HG03432 (cell line): ENCODE results near the gene UBTD1.

Source experiments
- ATAC-seq: cut with Tn5 transposase; IDR thresholded peaks from one replicate; pipeline ENCODE4 v1.9.1; 2021; ENCODE audit warnings: mild to moderate bottlenecking, moderate library complexity; ENCODE audit not compliant: unreplicated experiment

UBTD1 gene

DNA sequence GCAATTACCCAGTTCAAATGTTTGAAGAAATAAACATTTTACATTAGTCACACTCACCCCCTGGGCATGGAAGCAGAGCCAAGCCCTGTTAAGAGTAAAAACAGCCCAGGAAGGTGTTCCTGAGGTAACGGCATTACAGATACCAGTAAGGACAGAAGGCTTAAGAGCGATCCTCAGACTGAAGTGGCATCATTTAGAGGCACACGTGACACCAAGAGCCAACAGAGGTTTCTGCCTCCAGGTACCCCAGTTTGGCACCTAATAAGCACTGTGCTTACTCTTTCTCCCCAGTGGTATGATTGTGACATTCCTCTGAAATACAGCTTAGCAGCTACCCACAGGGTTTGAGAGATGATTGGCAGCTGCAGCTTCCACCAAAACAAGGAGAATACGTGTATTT, 17.7 kb upstream of the UBTD1 start:
- ATAC-seq, result no peak

DNA sequence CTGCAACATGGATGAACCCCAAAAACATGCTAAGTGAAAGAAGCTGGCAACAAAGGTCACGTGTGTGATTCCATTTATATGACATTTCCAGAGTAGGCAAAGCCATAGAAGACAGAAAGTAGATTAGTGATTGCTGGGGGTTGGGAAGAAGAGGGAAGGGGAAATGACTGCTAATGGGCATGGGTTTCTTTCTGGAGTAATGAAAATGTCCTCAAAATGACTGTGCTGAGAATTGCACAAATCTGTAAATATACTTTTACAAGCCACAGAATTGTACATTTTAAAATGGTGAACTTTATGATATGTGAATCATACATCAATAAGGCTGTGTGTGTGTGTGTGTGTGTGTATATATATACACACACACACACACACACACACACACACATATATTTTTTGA, 16.3 kb upstream of the UBTD1 start:
- no peak for ATAC-seq

DNA sequence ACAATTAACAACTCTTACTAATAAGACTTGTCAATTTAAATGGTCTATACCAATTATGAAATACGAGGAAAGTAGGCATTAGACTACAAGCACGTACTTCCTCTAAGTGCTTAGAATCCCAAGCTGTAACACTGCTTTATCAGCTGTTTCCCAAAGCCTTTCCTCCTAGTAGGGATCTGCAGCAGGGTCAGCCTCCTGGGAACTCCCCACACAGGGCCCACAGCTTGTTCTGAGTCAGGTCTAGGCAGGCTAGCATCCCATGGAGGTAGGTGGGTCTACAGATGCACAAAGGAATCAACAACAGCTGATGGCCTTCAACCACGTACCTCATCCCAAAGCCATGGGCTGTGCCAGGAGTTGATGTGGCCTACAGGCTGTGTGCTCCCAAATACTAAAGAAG, 15.2 kb upstream of the UBTD1 start:
- ATAC-seq, result no peak

DNA sequence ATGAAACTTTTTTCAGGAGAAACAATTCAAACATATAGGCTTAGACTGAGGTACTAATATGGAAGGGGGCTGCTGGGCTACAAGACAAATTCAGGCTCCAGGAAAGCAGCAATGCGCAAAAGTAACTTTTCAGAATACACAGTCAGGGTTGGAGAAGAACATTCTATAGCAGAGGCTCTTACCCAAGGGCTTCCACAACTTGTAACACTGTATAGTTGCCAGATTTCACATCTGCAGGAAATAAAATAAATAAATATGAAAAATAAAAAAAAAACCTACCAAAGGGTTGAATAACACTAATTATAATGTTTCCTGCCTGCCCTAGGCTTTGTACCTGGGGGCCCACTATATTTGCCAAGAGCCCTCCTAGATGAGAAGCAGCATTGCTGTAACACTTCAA, 14.8 kb upstream of the UBTD1 start:
- no peak for ATAC-seq

DNA sequence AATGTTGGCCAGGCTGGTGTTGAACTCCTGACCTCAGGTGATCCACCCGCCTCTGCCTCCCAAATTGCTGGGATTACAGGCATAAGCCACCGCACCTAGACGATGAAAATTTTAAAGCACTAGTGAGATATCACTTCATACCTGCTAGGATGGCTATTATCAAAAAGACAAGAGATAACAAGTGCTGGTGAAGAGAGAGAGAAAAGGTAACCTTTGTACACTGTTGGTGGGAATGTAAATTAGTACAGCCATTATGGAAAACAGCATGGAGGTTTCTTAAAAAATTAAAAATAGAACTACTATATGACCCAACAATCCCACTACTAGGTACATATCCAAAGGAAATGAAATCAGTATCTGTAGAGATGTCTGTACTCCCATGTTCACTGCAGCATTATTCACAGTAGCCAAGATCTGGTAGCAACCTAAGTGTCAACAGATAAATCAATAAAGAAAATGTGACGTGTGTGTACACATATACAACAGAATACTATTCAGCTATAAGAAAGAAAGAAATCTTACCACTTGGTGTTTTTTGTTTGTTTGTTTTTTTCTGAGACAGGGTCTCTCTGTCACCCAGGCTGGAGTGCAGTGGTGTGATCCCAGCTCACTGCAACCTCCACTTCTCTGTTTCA, 13.0 kb upstream of the UBTD1 start:
- no peak for ATAC-seq

DNA sequence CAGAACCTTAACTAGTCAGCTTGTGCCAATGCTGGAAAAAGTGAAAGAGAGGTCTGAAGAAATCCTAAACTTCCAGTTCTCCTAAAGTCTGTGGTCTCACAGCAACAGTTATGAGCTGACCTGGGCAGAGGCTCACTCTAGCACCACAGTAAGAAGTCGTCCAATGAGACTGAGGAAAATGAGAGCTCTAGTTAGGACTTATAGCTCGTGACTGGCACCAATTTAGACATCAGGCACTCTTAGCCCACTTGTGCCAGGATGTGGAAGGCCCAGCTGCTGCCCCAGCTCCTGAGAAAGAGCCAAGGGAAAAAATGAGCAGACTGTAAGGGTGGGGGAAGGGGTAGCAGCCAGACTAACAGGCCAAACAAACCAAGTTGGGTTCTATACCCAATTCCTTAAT, 8.1 kb upstream of the UBTD1 start:
- no peak for ATAC-seq

DNA sequence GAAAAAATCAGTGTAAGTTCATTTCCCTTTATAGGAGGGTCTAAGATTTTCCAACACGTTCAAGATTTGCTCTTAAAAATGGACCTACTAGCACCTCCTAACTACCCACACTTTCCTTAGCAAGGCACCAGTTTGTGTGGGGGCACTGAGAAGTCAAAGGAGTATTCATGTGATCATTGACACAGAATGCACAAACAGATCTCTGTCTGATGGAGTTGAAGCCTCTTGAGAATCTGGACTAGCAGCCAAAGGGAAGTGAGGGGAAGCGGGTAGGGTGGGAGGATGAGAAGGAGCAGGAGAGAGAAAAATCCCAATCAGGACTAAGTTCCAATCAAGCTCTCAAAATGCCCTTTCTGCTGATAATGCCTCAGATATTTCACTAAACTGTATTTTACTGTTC, 4.6 kb upstream of the UBTD1 start:
- no peak for ATAC-seq

DNA sequence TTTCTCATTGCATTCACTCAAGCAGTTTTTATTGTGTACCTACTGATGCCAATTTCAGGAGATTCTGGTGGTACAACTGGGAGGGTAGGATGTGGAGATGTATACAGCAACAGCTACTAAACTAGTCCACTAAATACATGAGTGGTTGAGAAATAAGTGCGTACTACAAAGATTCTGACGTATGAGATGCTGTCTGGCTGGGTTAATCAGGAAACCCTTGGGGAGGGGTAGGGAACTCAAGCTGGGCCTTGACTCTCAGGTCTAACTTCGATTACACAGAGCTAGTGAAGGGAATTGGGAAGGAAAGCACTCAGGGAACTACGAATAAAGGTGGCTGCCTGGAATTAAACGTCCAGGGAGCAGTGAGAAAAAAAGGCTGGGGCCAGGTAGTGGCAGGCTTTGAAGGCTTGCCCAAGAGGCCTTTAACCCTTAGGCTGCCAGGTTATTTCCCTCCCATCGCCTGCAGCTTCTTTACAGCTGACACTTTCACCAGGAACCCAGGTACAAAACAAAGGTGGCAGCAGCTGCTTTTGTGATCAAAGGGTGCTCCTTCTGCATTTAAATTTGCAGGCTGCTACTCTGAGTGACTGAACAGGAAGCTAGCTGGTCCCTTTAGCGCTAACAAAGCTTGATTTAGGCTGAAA, 3.7 kb upstream of the UBTD1 start:
- ATAC-seq, result no peak

DNA sequence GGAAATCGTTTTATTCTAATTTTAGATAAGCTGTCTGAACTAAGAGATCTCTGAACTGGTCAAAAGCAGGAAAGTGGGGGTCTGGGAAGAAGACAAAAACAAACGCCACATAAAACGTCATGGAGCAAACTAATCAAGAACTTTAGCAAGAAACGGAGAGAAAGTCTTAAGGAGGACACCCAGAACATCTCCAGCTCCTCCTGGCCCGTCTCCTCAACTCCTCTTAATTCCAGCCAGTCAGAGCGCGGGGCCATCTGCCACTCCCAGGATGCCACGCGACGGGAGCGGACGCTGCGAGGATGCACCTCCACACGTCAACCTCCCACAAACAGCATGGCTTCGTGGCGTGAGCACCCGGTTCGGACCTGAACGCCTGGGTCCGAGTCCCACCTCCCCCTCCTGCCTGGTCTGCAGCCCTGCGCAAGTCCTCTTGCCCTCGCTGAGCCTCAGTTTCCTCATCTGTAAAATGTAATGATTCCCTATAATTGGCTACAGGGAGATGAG, 1.1 kb upstream of the UBTD1 start:
- peak; percentile 34 for ATAC-seq

DNA sequence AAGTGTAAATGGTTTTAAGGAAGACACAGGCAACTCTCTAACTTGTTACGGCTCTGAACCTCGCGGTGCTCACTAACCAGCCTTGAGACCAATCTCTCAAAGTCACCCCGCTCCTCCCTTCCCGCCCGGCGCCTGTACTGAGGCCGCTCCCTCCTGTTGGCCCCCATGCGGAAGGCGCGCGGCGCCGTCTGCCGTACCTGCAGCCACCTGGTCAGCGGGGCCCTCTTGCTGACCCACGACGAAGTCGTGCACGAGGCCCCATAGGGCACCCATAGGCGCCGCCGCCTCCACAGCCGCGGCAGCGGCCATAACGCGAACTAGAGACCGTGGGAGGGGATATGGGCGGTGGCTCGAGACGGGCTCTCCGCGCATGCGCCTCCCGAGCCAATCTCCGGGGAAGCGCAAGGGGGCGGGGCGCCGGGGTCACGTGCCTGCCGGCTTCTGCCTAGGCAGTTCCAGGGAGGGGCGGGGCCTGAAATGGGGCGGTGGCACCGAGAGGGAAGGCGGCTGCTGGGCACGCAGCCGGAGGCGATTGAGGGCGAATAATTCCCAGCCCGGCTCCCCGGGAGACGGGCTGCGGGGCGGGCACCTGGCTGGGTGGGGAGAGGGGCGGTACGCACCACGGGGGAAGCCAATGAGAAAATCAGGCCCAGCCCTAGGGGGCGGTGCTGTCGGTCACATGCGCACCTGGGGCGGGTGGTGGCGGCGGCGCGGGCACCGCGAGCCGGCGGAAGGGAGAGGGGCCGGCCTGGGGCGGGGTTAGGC, 466 bp upstream of the UBTD1 start, which contains the start of gene MMS19:
Gene MMS19, minus strand, starts transcription at position 347 of the 765 bp plus-strand sequence. Its CDS starts 38 bp downstream, at position 309.
- ATAC-seq, result peak; percentile 92

DNA sequence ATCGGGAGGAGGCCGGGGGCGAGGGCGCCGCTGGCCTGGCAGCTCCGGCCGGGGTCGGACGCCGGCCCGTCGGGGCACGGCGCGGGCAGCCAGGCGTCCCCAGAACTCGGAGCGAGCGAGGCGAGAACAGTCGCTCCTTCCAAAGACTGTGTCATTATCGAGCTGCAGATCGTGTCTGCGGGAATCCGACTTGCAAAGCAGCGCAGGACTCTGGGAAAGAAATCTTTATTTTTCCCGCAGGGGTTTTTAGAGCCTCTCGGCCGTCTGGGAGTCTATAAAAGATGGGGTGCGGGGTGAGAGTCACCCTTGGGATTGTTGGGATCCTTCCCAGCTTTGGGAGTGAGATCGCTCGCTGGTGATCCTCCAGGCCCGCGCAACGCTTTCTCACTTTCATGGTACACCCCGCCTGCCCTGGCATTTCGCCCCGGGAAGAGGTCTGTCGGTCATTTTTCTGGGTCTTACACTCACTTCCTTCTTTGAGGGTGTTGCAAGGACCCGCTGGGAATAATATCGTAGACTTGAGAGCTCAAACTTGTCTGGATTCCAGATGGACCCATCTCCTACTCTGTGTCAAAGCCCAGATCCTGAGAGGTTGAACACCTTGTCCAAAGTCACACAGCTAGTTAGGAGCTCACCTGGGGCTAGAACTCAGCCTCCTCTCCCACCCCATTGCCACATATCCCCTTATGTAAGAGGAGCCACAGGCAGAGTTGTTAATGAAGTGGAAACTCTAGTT, 1.0 kb downstream of the UBTD1 start:
- ATAC-seq, result no peak

DNA sequence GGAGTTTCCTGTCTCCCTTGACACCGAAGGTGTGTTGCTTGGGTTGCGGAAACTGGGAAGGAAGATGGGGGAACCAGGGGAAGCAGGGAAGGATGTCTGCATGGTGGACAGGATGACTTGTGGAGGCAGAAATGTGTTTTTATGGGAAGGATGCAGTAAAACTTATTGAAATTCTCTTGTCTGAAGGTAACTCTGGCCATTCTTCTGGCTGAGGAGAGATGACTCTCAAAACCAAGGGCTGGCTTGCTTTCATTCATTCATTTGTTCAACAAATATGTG, 1.5 kb downstream of the UBTD1 start:
- ATAC-seq, result no peak

DNA sequence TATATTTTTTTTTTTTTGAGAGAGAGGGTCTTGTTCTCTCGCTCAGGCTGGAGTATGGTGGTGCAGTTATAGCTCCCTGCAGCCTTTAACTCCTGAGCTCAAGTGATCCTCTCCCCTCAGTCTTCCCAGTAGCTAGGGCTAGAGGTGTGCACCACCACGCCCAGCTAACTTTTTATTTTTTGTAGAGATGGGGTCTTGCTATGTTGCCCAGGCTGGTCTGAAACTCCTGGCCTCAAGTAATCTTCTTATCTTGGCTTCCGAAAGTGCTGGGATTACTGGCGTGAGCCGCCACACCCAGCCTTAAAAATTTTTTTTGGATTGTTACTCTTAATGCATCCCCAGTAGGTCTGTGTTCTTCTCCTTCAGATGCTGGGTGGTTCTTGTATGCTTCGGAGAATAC, 4.2 kb downstream of the UBTD1 start:
- no peak for ATAC-seq

DNA sequence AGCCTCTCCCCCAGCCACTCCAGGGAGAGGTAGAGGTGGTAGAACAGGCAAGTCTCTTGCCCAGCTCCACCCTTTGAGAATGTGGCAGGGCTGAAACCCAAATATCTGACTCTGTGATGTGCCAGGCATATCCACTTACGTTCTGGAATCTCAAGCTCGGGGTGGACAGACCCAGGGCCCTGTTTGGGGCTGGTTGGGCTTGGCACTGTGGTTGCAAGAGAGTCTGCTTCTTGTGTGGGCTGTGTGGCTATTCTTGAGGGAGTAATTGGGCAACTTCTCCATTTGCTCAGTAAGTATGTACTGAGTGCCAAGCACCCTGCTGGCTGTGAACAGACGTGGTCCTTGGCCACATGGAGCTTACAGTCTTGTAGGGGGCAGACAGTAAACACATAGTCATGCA, 4.7 kb downstream of the UBTD1 start:
- no peak for ATAC-seq

DNA sequence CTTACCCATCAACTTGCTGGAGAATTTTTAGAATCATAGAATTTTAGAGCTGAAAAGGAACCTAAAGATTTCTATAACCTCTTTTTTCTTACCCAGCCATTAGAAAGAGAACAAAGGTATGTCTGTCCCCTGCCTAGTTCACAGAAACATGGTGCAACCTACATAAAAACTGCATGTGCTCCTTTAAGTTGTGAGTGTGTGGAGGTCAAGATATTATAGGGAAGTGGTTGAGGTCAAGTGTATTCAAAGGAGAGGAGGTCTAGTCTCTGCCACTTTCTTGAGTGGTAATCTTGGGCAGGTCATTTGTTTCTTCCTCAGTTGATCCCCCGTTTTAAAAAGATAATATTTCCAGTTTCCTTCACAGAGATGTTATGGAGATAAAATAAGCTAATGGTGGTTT, 6.4 kb downstream of the UBTD1 start:
- ATAC-seq, result no peak

DNA sequence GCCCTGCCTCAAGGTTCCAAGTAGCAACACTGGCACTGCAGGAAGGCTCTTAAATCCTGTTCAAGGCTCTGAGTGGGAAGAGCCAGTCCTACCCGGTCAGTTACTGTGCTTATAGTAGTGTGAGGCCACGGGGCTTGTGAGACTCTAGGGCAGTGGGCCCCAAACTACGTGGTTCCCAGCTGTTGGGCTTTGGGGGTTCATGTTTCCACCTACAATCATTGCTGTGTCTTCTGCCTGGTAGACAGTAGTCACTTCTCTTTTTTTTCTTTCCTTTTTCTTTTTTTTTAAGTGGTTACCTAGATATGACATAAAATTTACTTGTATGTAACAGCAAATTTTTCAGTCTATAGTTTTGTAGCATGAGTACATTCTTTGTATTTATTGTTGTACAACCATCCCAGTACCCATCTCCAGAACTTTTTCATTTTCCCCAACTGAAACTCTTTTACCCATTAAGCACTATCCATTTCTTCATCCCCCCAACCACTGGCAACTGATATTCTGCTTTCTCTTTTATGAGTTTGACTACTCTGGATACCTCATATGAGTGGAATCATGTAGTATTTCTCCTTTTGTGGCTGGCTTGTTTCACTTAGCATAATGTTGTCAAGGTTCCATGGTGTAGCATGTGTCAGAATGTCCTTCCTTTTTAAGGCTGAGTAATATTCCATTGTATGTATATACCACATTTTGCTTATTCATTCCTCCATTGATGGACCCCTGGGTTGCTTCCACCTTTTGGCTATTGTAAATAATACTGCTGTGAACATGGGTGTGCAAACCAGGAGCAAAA, 7.7 kb downstream of the UBTD1 start:
- no peak for ATAC-seq

DNA sequence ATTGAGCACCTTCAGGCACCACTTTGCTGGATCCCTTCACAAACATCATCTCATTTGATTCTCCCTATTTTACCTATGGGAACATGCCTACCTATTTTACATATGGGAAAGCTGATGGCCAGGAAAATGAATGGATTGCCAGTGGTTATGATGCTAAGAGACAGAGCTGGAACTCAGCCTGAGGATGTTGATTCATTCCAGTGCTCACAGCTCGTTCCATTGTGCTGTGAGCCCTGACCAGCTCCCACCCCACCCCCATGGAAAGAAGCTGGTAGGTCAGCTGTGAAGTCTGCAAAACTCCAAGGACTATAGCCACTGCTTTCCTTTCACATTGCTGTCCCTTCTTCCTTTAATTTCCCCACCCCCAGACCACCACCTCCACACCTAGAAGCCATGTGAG, 9.6 kb downstream of the UBTD1 start:
- ATAC-seq, result no peak

DNA sequence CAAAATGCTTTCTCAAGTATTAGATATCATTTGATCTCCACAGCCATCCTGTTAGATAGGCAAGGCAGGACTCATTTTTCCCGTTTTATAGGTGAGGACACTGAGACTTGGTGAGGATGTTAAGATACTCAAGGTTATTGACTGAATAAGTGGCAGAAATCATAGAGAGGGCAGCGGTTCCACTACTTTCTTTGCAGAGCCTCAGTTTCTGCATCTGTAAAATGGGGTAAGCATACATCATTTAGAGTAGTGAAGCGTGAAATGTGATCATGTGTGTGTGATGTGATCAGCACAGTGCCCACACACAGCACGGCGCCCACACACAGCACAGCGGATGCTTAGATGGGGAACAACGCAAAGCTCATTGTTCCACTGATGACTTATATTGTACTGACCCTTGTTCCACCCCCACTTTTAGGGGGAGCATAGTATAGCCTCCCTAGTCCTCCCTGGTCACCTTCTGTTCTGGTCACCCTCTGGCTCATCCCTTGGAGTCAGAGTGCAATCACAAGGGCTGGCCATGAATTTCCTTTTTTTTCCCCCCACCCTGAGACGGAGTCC, 10.5 kb downstream of the UBTD1 start:
- no peak for ATAC-seq

DNA sequence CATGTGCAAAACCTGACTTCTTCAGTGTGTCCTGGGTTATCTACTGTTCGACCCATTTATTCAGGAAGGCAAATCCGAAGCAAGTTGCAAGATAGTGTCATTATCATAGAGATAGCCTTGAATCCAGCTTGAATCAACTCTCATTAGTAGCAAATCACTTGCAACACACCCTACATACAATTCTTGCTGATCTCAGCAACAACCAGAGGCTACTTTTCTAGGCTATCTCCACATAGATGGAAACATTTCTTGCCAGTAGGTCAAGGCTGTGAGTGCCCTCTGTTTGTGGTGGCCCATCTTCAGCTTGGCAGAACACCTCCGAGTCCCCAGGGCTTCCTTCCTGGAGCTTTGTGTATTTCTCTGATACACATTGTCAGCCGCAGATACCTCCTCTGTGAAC, 12.0 kb downstream of the UBTD1 start:
- no peak for ATAC-seq

DNA sequence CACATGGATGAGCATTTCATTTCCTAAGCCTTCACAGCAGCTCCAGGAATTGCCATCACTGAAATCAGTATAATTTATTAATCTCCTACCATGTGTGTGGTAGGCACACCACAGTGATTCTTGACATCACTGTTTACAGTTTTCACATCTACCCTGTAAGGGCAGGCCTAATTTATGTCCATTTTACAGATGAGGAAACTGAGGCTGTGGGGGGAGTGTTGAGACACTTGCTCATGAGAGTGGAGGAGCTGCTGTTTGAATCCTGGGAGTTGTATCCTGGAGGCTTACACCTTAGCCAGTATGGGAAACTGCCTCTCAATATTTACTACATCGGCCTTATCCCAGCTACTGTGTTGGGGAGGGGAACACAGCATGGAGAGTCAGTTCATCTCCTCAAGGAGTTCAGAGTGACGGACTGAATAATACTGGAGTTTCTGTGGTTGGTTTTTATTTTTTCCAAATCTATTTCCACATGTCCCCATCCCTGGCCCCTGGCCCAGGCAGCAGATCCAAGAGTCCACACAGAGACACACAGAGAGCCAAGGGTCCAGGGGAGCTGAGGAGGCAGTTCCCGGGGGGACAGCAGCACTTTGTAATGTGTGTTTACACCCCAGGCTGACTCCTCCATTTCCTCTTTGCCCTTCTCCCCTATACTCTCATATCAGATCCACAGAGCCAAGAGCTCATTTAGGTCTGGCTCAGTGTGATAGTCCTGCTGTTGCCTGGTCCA, 13.2 kb downstream of the UBTD1 start:
- no peak for ATAC-seq
